Left lung (tissue), 10 donors: Measurements from ENCODE around the gene PRKCE. TPM values are rescaled to one million over a fixed set of nuclear protein-coding genes. Genes with fewer than 3 reads are reported as not detected.

Source experiments
- ATAC-seq: fragments of 200-7000 bp; cut with Tn5 transposase; one replicate; pipeline ENCODE4 v1.9.1; 2020; ENCODE audit warnings: moderate library complexity
- DNase-seq, 4 donors: peaks; one replicate each; pipeline ENCODE4 v3.0.0-alpha.2; 2013 to 2020
- H3K27ac ChIP-seq, 2 donors: fragments of 200-600 bp; sonication (generic) in 1 of 2; one replicate each; pipeline versions ENCODE4 v1.5.0 to v1.8.0; 2020 to 2021
- H3K27me3 ChIP-seq, 2 donors: fragments of 200-600 bp; sonication (generic) in 1 of 2; one replicate each; pipeline versions ENCODE4 v1.5.0 to v1.8.0; 2020 to 2021
- H3K36me3 ChIP-seq, 2 donors: fragments of 200-600 bp; sonication (generic) in 1 of 2; one replicate each; pipeline versions ENCODE4 v1.5.0 to v1.8.0; 2020 to 2021
- H3K4me1 ChIP-seq, 2 donors: fragments of 200-600 bp; one replicate each; pipeline ENCODE4 v1.8.0; 2021
- H3K4me3 ChIP-seq, 2 donors: fragments of 200-600 bp; sonication (generic) in 1 of 2; one replicate each; pipeline versions ENCODE4 v1.5.0 to v1.8.0; 2020 to 2021; ENCODE audit warnings: mild to moderate bottlenecking in 1 of 2
- H3K9me3 ChIP-seq, 2 donors: fragments of 200-600 bp; sonication (generic) in 1 of 2; one replicate each; pipeline versions ENCODE4 v1.5.0 to v1.8.0; 2020 to 2021
- CTCF ChIP-seq, 2 donors: fragments of 200-600 bp; sonication (generic) in 1 of 2; IDR thresholded peaks; one replicate each; pipeline versions ENCODE4 v1.5.0 to v1.8.0; 2021; ENCODE audit warnings: antibody characterized with exemption in 2 of 2
- intact Hi-C, 2 donors: fragments of 100-400 bp; cut with DNase I; formaldehyde crosslinking; loops; one replicate each; pipeline versions ENCODE4 v1.11.2 to v1.14.2; 2022
- polyA plus RNA-seq, 6 donors: library from polyadenylated mRNA; unstranded; fragments of 120-200 nt; gene quantifications; one replicate each; pipeline ENCODE4 v1.2.1, GENCODE V29; 2013; ENCODE audit not compliant: insufficient read length in 6 of 6
- total RNA-seq, 2 donors: library from RNA; stranded (reverse); fragmentation: NEBNext Ultra II Directional; extraction: Animal tissue kit (Norgen Biotek cat#: 25700); gene quantifications; one replicate each; pipeline ENCODE4 v1.2.1, GENCODE V29; 2021
- donor health status: DM: no; HTN: yes; CAD: no.
- donor health status: DM: no; HTN: no; CAD: no.

PRKCE gene
- total and polyA plus RNA-seq, 8 donors: 12.0 to 56.9 (median 14.7) TPM

- Histone ChIP-seq H3K27me3 (no peaks in the 10 kb centered on the region), H3K27ac (peak overlapping the region in 1 of 2 donors; percentile 51), H3K9me3 (no peaks in the 10 kb centered on the region), H3K4me3 (no peak overlapping the region), H3K36me3 (no peaks in the 10 kb centered on the region), H3K4me1 (peaks cover 44 to 58% of the 10 kb centered on the region in 2 donors)
- intact Hi-C loops: no loop called here
- ATAC-seq (no peak), DNase-seq (no peak)
- TF ChIP-seq CTCF (IDR thresholded peaks at IDR 0.05): no peak
Measured at GRCh38 chr2:45883603-45884000, 232.1 kb downstream of the PRKCE start.

GRCh38 chr2:45884126-45884525 is 232.7 kb downstream of the PRKCE start:
- H3K27ac ChIP-seq: peak overlapping the region; percentile 51 to 59
- intact Hi-C loops: no loop called here

DNA sequence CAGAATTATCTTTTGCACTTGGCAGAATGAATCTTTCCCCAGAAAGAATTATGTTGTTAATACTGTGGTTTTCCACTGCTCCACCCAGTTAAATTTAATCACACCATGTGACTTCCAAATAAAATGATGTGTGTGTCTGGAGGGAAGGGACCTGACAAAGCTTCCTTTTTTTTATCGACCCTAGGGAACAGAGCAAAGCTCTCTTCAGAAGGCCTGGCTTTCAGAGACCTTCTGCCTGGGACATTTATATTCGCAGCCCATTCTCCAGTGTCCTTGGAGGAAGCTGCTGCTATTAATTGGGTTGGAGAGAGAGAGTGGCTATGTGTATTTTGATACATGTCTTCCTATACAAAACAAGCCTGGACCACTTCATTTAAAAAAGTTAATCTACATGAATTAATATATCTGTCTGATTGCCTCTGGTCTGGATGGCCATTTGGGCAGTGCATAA is 233.7 kb downstream of the PRKCE start:
- ATAC-seq (peak; percentile 2), DNase-seq (peak in 2 of 4 donors; percentile 80 to 86)
- no peaks in the 10 kb centered on the region for H3K9me3 ChIP-seq
- H3K27me3 ChIP-seq: no peaks in the 10 kb centered on the region
- peak overlapping the region; percentile 59 to 95 for H3K27ac ChIP-seq
- intact Hi-C loops: no loop called here
- no peak for TF ChIP-seq CTCF (IDR thresholded peaks at IDR 0.05)
- no peak overlapping the region for H3K4me3 ChIP-seq
- H3K4me1 ChIP-seq: peaks cover 59 to 74% of the 10 kb centered on the region in 2 donors
- H3K36me3 ChIP-seq: no peaks in the 10 kb centered on the region

More at GRCh38 chr2:45884126-45884525, 232.7 kb downstream of the PRKCE start:
- Histone ChIP-seq H3K4me1 (peaks cover 49 to 63% of the 10 kb centered on the region in 2 donors), H3K9me3 (no peaks in the 10 kb centered on the region), H3K27me3 (no peaks in the 10 kb centered on the region), H3K36me3 (no peaks in the 10 kb centered on the region), H3K4me3 (no peak overlapping the region)
- no peak for TF ChIP-seq CTCF (IDR thresholded peaks at IDR 0.05)
- DNase-seq (no peak), ATAC-seq (no peak)

GRCh38 chr2:45886171-45886663 is 234.7 kb downstream of the PRKCE start:
- Histone ChIP-seq H3K27me3 (no peaks in the 10 kb centered on the region), H3K4me3 (no peak overlapping the region), H3K27ac (peak overlapping the region; percentile 59 to 95), H3K9me3 (no peaks in the 10 kb centered on the region), H3K36me3 (no peaks in the 10 kb centered on the region), H3K4me1 (peaks cover 68 to 84% of the 10 kb centered on the region in 2 donors)
- ATAC-seq (no peak), DNase-seq (no peak)
- intact Hi-C loops: no loop called here
- TF ChIP-seq CTCF (IDR thresholded peaks at IDR 0.05): no peak

DNA sequence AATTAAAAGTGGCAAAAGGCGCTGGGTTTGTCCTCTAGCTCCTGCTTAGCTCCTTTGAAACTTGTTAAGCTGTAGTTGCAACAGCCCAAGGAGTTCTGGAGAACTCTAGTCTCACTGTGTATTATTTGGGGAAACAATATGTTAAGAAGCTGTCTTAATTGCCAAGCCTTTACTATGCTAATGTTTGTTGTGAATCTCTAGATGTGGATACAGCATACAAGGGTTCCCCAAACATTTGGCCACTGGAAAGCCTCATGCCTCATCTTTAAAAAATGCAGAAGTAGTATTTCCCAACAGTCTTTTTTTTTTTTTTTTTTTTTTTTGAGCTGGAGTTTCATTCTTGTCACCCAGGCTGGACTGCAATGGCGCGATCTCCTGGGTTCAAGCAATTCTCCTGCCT is 236.7 kb downstream of the PRKCE start:
- H3K36me3 ChIP-seq: no peaks in the 10 kb centered on the region
- H3K9me3 ChIP-seq: no peaks in the 10 kb centered on the region
- no peak for TF ChIP-seq CTCF (IDR thresholded peaks at IDR 0.05)
- intact Hi-C loops: no loop called here
- no peaks in the 10 kb centered on the region for H3K27me3 ChIP-seq
- peak overlapping the region; percentile 54 to 95 for H3K27ac ChIP-seq
- ATAC-seq: peak; percentile 50
- DNase-seq: peak in 1 of 4 donors; percentile 61
- no peak overlapping the region for H3K4me3 ChIP-seq
- peaks cover 70 to 100% of the 10 kb centered on the region in 2 donors for H3K4me1 ChIP-seq
